ENCODE results near the gene FILIP1L.

The FILIP1L gene

GRCh38 chr3:100005665-100006393 lies 108.5 kb downstream of the FILIP1L start:
- no peak for DNase-seq

GRCh38 chr3:100004931-100005330 lies 109.4 kb downstream of the FILIP1L start:
- DNase-seq = no peak

GRCh38 chr3:100003609-100004503 lies 110.4 kb downstream of the FILIP1L start:
- no peak for DNase-seq

- DNase-seq = no peak
These were observed 111.5 kb downstream of the FILIP1L start for GRCh38 chr3:100002599-100003350.

- no peak for DNase-seq
These were observed 112.6 kb downstream of the FILIP1L start for GRCh38 chr3:100001526-100002270.

- no peak for DNase-seq
These were observed 113.2 kb downstream of the FILIP1L start for GRCh38 chr3:100001083-100001482.

GRCh38 chr3:99999536-99999935 lies 114.8 kb downstream of the FILIP1L start:
- DNase-seq = no peak

GRCh38 chr3:99997293-99997692 lies 117.0 kb downstream of the FILIP1L start:
- no peak for DNase-seq

- DNase-seq = no peak
These were observed 124.1 kb downstream of the FILIP1L start for GRCh38 chr3:99990179-99990578.

- DNase-seq = no peak
These were observed 129.6 kb downstream of the FILIP1L start for GRCh38 chr3:99984668-99985067.

GRCh38 chr3:99984139-99984538 lies 130.2 kb downstream of the FILIP1L start:
- DNase-seq = no peak

GRCh38 chr3:99982650-99983049 lies 131.7 kb downstream of the FILIP1L start:
- DNase-seq = no peak

GRCh38 chr3:99981138-99981537 lies 133.2 kb downstream of the FILIP1L start:
- DNase-seq = no peak

GRCh38 chr3:99980606-99981005 lies 133.7 kb downstream of the FILIP1L start:
- no peak for DNase-seq

- no peak for DNase-seq
These were observed 136.1 kb downstream of the FILIP1L start for GRCh38 chr3:99978221-99978620.

GRCh38 chr3:99976584-99976983 lies 137.7 kb downstream of the FILIP1L start:
- no peak for DNase-seq

- no peak for DNase-seq
These were observed 139.3 kb downstream of the FILIP1L start for GRCh38 chr3:99974989-99975388.

GRCh38 chr3:99972380-99973104 lies 141.8 kb downstream of the FILIP1L start:
- peak; percentile 24 for DNase-seq

- no peak for DNase-seq
These were observed 142.5 kb downstream of the FILIP1L start for GRCh38 chr3:99971761-99972160.

- DNase-seq = no peak
These were observed 144.1 kb downstream of the FILIP1L start for GRCh38 chr3:99970198-99970597.

- no peak for DNase-seq
These were observed 145.2 kb downstream of the FILIP1L start for GRCh38 chr3:99969136-99969535.

- no peak for DNase-seq
These were observed 146.5 kb downstream of the FILIP1L start for GRCh38 chr3:99967796-99968195.
